HG03025 (cell line): ENCODE measurements around the gene HSP90AB1.

Source experiments
- ATAC-seq: cut with Tn5 transposase; IDR thresholded peaks from one replicate; pipeline ENCODE4 v1.9.1; 2021; ENCODE audit warnings: mild to moderate bottlenecking, moderate library complexity; ENCODE audit not compliant: unreplicated experiment, low FRiP score

The HSP90AB1 gene

GRCh38 chr6:44234101-44235025, 12.5 kb upstream of the HSP90AB1 start:
- ATAC-seq = no peak

- ATAC-seq = no peak
Measured at GRCh38 chr6:44235269-44235668, 11.6 kb upstream of the HSP90AB1 start.

- no peak for ATAC-seq
Measured at GRCh38 chr6:44235891-44236516, 10.9 kb upstream of the HSP90AB1 start.

- ATAC-seq = peak; percentile 58
Measured at GRCh38 chr6:44237021-44237812, 9.7 kb upstream of the HSP90AB1 start.

- peak; percentile 82 for ATAC-seq
Measured at GRCh38 chr6:44237813-44238433, 9.0 kb upstream of the HSP90AB1 start.

- no peak for ATAC-seq
Measured at GRCh38 chr6:44238687-44239350, 8.1 kb upstream of the HSP90AB1 start.

- no peak for ATAC-seq
Measured at GRCh38 chr6:44243345-44243744, 3.6 kb upstream of the HSP90AB1 start.

GRCh38 chr6:44245391-44245911, 1.4 kb upstream of the HSP90AB1 start:
- ATAC-seq = no peak

- ATAC-seq = peak; percentile 51
Measured at GRCh38 chr6:44245912-44246662, 814 bp upstream of the HSP90AB1 start.

- peak; percentile 23 for ATAC-seq
Measured at GRCh38 chr6:44247338-44248302, 719 bp downstream of the HSP90AB1 start.

GRCh38 chr6:44248579-44248978, 1.7 kb downstream of the HSP90AB1 start:
- no peak for ATAC-seq

- ATAC-seq = no peak
Measured at GRCh38 chr6:44249082-44249748, 2.3 kb downstream of the HSP90AB1 start.

GRCh38 chr6:44250067-44250717, 3.3 kb downstream of the HSP90AB1 start:
- ATAC-seq = no peak

GRCh38 chr6:44250718-44251123, 3.8 kb downstream of the HSP90AB1 start:
- no peak for ATAC-seq

GRCh38 chr6:44251576-44252524, 4.9 kb downstream of the HSP90AB1 start:
- no peak for ATAC-seq
